ENCODE data around the gene MC4R. TPM values are rescaled to one million over a fixed set of nuclear protein-coding genes. Genes with fewer than 3 reads are reported as not detected.

Gene MC4R
- total RNA-seq, 4 donors from 2014 or later: 0.45 to 2.5 (median 1.0) TPM

- Histone ChIP-seq H3K27ac (replicated peaks in 1 of 4) (no peak overlapping the region), H3K36me3 (no peaks in the 10 kb centered on the region), H3K27me3 (no peaks in the 10 kb centered on the region), H3K9me3 (no peaks in the 10 kb centered on the region), H3K4me3 (no peak overlapping the region), H3K4me1 (peaks cover 0 to 5% (median 1%) of the 10 kb centered on the region in 4 donors)
- no peak for DNase-seq (ENCODE audit: extremely low spot score)
- intact Hi-C loops (cut with DNase I): no loop called here
- TF ChIP-seq POLR2AphosphoS5 (IDR thresholded peaks at IDR 0.05) (no peak), EP300 (IDR thresholded peaks at IDR 0.05) (no peak), CTCF (IDR thresholded peaks at IDR 0.05) (no peak), POLR2A (IDR thresholded peaks at IDR 0.05; ENCODE audit: low read depth) (no peak)
- 80% methylated on average over 5 of the region's 5 CpGs for whole genome bisulfite sequencing
Observed at GRCh38 chr18:60411715-60412114, 39.1 kb upstream of the MC4R start.

GRCh38 chr18:60406721-60407120 is 34.1 kb upstream of the MC4R start:
- WGBS: 64% methylated on average over 2 of the region's 2 CpGs
- no peaks in the 10 kb centered on the region for H3K4me1 ChIP-seq
- intact Hi-C loops (cut with DNase I): no loop called here
- no peak for DNase-seq (ENCODE audit: extremely low spot score)
- no peaks in the 10 kb centered on the region for H3K9me3 ChIP-seq
- no peaks in the 10 kb centered on the region for H3K36me3 ChIP-seq
- H3K27ac ChIP-seq (replicated peaks in 1 of 4): no peak overlapping the region
- H3K4me3 ChIP-seq: no peak overlapping the region
- H3K27me3 ChIP-seq: no peaks in the 10 kb centered on the region
- TF ChIP-seq EP300 (IDR thresholded peaks at IDR 0.05) (no peak), POLR2AphosphoS5 (IDR thresholded peaks at IDR 0.05) (no peak), POLR2A (IDR thresholded peaks at IDR 0.05; ENCODE audit: low read depth) (no peak), CTCF (IDR thresholded peaks at IDR 0.05) (no peak)

GRCh38 chr18:60404486-60405085 is 32.0 kb upstream of the MC4R start:
- intact Hi-C loops (cut with DNase I): no loop called here
- no peak overlapping the region for H3K4me3 ChIP-seq
- H3K36me3 ChIP-seq: no peaks in the 10 kb centered on the region
- H3K4me1 ChIP-seq: no peaks in the 10 kb centered on the region
- no peak for TF ChIP-seq POLR2AphosphoS5 (IDR thresholded peaks at IDR 0.05)
- no peak for TF ChIP-seq POLR2A (IDR thresholded peaks at IDR 0.05; ENCODE audit: low read depth)
- no peak for TF ChIP-seq CTCF (IDR thresholded peaks at IDR 0.05)
- no peak for TF ChIP-seq EP300 (IDR thresholded peaks at IDR 0.05)
- DNase-seq (ENCODE audit: extremely low spot score): no peak
- WGBS: 76% methylated on average over 6 of the region's 6 CpGs
- H3K27me3 ChIP-seq: no peaks in the 10 kb centered on the region
- no peak overlapping the region for H3K27ac ChIP-seq (replicated peaks in 1 of 4)
- no peaks in the 10 kb centered on the region for H3K9me3 ChIP-seq

- no peaks in the 10 kb centered on the region for H3K9me3 ChIP-seq
- intact Hi-C loops (cut with DNase I): no loop called here
- no peak for TF ChIP-seq EP300 (IDR thresholded peaks at IDR 0.05)
- no peak for TF ChIP-seq POLR2A (IDR thresholded peaks at IDR 0.05; ENCODE audit: low read depth)
- TF ChIP-seq POLR2AphosphoS5 (IDR thresholded peaks at IDR 0.05): no peak
- TF ChIP-seq CTCF (IDR thresholded peaks at IDR 0.05): no peak
- no peak for DNase-seq (ENCODE audit: extremely low spot score)
- H3K27me3 ChIP-seq: no peaks in the 10 kb centered on the region
- H3K36me3 ChIP-seq: no peaks in the 10 kb centered on the region
- no peak overlapping the region for H3K4me3 ChIP-seq
- H3K27ac ChIP-seq (replicated peaks in 1 of 4): no peak overlapping the region
- no peaks in the 10 kb centered on the region for H3K4me1 ChIP-seq
Observed at GRCh38 chr18:60401346-60401745, 28.8 kb upstream of the MC4R start.

Data from esophagus muscularis mucosa (tissue), 4 donors.